Breast epithelium (tissue), 4 donors: ENCODE results near the gene STIP1. TPM values are rescaled to one million over a fixed set of nuclear protein-coding genes. Genes with fewer than 3 reads are reported as not detected.
"Not testable (repeated sequence)": the region's sequence is repeated elsewhere in the genome, so short reads cannot be mapped to it uniquely, and the experiment has no call there.

Experiments
- DNase-seq, 2 donors: peaks; one replicate each; pipeline ENCODE4 v3.0.0-alpha.2; 2019; ENCODE audit warnings: low spot score in 2 of 2
- H3K27ac ChIP-seq, 2 donors: fragments of 200-600 bp; sonication (generic) in 1 of 2; one replicate each; pipeline ENCODE4 v1.5.1; 2016 to 2019; ENCODE audit warnings: mild to moderate bottlenecking in 1 of 2
- H3K27me3 ChIP-seq, 2 donors: fragments of 200-600 bp; sonication (generic) in 1 of 2; one replicate each; pipeline versions ENCODE4 v1.5.1 to v1.6.0; 2017 to 2019; ENCODE audit warnings: control low read depth in 1 of 2, mild to moderate bottlenecking in 1 of 2
- H3K36me3 ChIP-seq: fragments of 200-600 bp; one replicate; pipeline ENCODE4 v1.5.1; 2019
- H3K4me1 ChIP-seq, 2 donors: fragments of 200-600 bp; sonication (generic); one replicate each; pipeline ENCODE4 v1.5.1; 2016 to 2019; ENCODE audit warnings: control low read depth in 1 of 2
- H3K4me3 ChIP-seq, 3 donors: fragments of 200-600 bp; sonication (generic); 1 replicate in 2 of 3; 2 replicates in 1 of 3; pipeline ENCODE4 v1.5.1; 2016 to 2019; ENCODE audit warnings: mild to moderate bottlenecking in 3 of 3, moderate library complexity in 2 of 3
- H3K9me3 ChIP-seq, 2 donors: fragments of 200-600 bp; sonication (generic) in 1 of 2; one replicate each; pipeline ENCODE4 v1.5.1; 2016 to 2019; ENCODE audit warnings: control low read depth in 1 of 2
- CTCF ChIP-seq, 3 donors: fragments of 450-650 bp; IDR thresholded peaks; one replicate each; pipeline ENCODE4 v1.5.1; 2016 to 2017; ENCODE audit warnings: antibody characterized with exemption in 3 of 3, mild to moderate bottlenecking in 3 of 3, moderate library complexity in 3 of 3
- POLR2A ChIP-seq: fragments of 450-650 bp; IDR thresholded peaks from one replicate; pipeline ENCODE4 v1.6.1; 2016; ENCODE audit warnings: antibody characterized with exemption, mild to moderate bottlenecking, moderate library complexity
- POLR2AphosphoS5 ChIP-seq, 3 donors: sonication (generic); formaldehyde crosslinking; IDR thresholded peaks; one replicate each; pipeline ENCODE4 v1.6.1; 2017; ENCODE audit warnings: antibody characterized with exemption in 3 of 3
- intact Hi-C: fragments of 100-400 bp; cut with DNase I; formaldehyde crosslinking; loops from one replicate; pipeline ENCODE4 v1.15.1; 2023; ENCODE audit warnings: low total_unique reads
- total RNA-seq, 3 donors: library from RNA; depleted of rRNA; stranded (reverse); fragments of >200 nt; gene quantifications; one replicate each; pipeline ENCODE4 v1.1.0, GENCODE V29; 2016

The STIP1 gene
- total RNA-seq, 3 donors from 2014 or later: 88.5 to 114 (median 106) TPM

DNA sequence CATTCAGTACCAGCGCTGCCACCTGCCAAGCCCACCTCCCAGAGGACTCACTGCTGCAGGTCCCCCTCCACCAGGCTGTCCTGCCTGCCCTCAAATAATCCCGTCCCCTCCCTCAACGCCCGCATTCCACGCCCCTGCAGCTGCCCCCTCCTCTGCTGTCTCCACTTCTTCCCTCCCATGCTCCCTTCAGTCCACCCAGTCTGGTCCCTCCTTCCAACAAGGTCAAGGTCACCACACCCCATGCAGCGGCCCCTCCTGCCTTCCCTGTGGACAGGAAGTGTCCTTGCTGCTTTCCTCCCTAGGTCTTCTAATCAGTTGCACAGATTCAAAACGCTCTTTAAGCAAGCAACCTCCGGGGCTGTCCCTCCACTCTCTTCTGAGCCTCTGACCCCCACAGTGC is 32.2 kb upstream of the STIP1 start:
- H3K27me3 ChIP-seq: no peaks in the 10 kb centered on the region
- TF ChIP-seq POLR2AphosphoS5 (IDR thresholded peaks at IDR 0.05) (no peak), POLR2A (no peak), CTCF (IDR thresholded peaks at IDR 0.05) (no peak)
- no peaks in the 10 kb centered on the region for H3K36me3 ChIP-seq
- intact Hi-C loops: no loop called here
- no peak overlapping the region for H3K4me3 ChIP-seq
- H3K27ac ChIP-seq: no peak overlapping the region
- no peaks in the 10 kb centered on the region for H3K4me1 ChIP-seq
- no peaks in the 10 kb centered on the region for H3K9me3 ChIP-seq
- no peak for DNase-seq

DNA sequence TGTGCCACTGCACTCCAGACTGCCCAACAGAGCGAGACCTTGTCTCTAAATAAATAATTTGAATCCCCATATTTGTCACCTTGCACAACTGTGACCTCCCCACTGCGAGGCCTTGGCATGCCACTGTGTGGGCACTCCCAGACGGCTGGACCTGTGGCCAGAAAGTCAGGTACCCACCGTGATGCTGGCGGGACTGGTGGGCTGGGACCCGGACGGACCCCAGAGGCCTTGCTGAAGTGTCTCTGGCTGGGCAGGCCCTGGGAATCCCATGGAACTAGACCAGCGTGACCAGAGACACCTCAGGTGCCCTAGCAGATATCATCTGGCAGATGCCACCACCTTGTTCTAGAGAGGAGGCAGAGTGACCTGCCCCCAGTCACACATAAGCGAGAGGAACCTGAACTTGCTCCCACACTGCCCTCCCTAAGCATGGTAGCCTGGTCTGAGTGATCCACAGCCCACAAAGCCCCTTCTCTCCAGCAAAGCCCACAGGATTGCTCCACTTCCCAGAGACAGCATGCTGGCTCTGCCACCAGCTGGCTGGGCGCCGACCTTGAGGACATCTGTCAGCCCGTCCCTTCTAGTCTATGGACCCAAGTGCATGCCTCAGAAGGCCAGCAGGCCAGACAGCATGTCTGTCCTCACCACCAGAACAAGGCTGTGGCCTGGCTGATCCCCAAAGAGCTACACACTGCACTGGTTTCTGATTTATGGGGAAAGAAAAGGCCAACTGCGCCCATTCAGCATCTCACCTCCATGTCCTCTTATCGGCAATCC is 29.5 kb upstream of the STIP1 start:
- no peaks in the 10 kb centered on the region for H3K9me3 ChIP-seq
- H3K36me3 ChIP-seq: no peaks in the 10 kb centered on the region
- TF ChIP-seq CTCF (IDR thresholded peaks at IDR 0.05) (no peak), POLR2A (no peak), POLR2AphosphoS5 (IDR thresholded peaks at IDR 0.05) (no peak)
- H3K27ac ChIP-seq: no peak overlapping the region
- no peaks in the 10 kb centered on the region for H3K27me3 ChIP-seq
- intact Hi-C loops: no loop called here
- DNase-seq: no peak
- no peak overlapping the region for H3K4me3 ChIP-seq
- H3K4me1 ChIP-seq: no peaks in the 10 kb centered on the region

DNA sequence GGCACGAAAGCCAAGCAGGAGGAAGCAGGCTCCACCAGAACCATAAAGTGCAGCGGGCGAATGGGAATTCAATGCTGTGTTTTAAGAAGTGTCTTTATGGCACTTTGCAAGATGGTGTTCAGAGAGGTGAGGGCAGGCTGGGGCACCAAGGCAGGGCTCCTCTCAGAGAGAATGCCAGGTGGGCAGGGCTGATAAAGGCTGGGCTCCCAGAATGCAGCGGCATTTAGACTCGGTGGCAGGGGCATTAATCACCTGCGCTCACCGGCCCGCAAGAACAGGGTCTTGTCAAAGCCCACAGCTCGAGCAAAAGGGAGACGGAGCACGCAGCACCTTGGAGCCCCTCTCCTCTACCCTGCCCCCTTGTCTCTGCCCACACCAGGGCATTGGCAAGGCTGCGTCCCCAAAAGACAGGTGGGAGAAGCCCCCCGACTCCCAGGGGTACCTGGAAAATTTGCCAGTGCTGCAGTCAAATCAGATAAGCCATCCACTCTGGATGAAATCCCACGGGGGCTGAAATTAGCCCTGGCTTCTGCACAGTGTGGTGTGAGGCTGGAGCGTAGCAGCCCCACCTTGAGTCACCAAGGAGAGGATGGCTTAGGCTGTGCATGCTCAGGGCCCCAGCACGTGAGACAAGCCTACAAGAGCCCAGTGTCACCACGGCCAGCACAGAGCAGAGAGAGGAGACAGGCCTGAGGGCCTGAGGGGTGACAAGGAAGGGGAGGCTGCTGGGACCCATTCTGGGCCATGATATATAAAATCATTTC is 28.2 kb upstream of the STIP1 start:
- Histone ChIP-seq H3K27me3 (no peaks in the 10 kb centered on the region), H3K4me1 (no peaks in the 10 kb centered on the region), H3K36me3 (no peaks in the 10 kb centered on the region), H3K9me3 (no peaks in the 10 kb centered on the region), H3K27ac (no peak overlapping the region), H3K4me3 (no peak overlapping the region)
- intact Hi-C loops: no loop called here
- TF ChIP-seq POLR2AphosphoS5 (IDR thresholded peaks at IDR 0.05): no peak
- TF ChIP-seq CTCF (IDR thresholded peaks at IDR 0.05): no peak
- TF ChIP-seq POLR2A: no peak
- DNase-seq: no peak

DNA sequence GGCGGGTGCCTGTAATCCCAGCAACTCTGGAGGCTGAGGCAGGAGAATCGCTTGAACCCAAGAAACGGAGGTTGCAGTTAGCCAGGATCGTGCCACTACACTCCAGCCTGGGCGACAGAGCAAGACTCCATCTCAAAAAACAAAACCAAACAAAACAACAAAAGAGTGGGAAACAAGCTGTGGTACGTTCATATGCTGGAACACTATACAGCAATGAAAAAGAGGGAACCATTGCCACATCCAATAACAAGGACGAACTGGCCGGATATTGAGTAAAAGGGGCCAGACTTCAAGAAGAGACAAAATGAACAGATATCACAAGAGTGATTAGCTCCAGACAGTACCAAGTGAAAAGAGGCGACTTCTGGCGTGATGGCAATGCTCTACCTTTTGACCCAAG is 24.9 kb upstream of the STIP1 start:
- peaks cover 0 to 4% of the 10 kb centered on the region in 2 donors for H3K4me1 ChIP-seq
- intact Hi-C loops: no loop called here
- no peak overlapping the region for H3K27ac ChIP-seq
- H3K4me3 ChIP-seq: no peak overlapping the region
- TF ChIP-seq POLR2AphosphoS5 (IDR thresholded peaks at IDR 0.05): no peak
- no peak for TF ChIP-seq POLR2A
- TF ChIP-seq CTCF (IDR thresholded peaks at IDR 0.05): no peak
- no peaks in the 10 kb centered on the region for H3K9me3 ChIP-seq
- no peaks in the 10 kb centered on the region for H3K36me3 ChIP-seq
- no peak for DNase-seq
- H3K27me3 ChIP-seq: no peaks in the 10 kb centered on the region

DNA sequence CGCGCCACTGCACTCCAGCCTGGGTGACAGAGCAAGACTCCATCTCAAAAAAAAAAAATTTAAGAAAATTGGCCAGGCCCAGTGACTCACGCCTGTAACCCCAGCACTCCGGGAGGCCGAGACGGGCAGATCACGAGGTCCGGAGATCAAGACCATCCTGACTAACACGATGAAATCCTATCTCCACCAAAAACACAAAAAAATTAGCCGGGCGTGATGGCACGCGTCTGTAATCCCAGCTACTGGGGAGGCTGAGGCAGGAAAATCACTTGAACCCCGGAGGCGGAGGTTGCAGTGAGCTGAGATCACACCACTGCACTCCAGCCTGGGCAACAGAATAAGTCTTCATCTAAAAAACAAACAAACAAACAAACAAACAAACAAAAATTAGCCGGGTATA is 23.2 kb upstream of the STIP1 start:
- intact Hi-C loops, H3K4me1 ChIP-seq, H3K36me3 ChIP-seq, H3K9me3 ChIP-seq, H3K27ac ChIP-seq, H3K27me3 ChIP-seq, H3K4me3 ChIP-seq, DNase-seq: not testable (repeated sequence)
